ENCODE results near the gene CHCHD3.

CHCHD3 gene

DNA sequence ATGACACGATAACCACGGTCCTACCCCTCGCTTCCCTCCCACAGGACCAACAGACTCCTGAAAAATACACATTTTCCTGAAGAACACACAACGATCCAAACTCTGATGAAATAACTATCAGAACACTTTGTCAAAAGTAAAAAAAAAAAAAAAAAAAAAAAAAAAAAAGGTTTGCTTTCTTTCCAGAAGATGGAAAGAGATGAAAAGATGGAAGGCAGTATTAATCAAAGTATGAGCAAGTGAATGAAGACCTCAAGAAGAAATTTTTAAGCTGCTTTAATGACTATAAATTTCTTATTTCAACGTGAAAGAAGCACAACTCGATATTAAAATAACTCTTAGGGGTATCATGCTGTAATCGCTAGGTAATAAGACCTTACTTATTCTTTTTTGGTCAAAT, 202.3 kb downstream of the CHCHD3 start:
- Histone ChIP-seq H3K27me3 (ENCODE audit: control insufficient read depth in 2 of 2, insufficient read depth in 2 of 2, low read length in 2 of 2) (no peaks in the 10 kb centered on the region), H3K4me1 (ENCODE audit: control insufficient read depth in 2 of 2, insufficient read depth in 2 of 2, low read length in 2 of 2) (peaks cover 0 to 9% of the 10 kb centered on the region in 2 donors), H3K9me3 (ENCODE audit: control insufficient read depth in 2 of 2, low read length in 2 of 2) (no peaks in the 10 kb centered on the region), H3K27ac (ENCODE audit: low read depth in 2 of 2, low read length in 2 of 2) (no peak overlapping the region), H3K36me3 (ENCODE audit: control insufficient read depth in 2 of 2, insufficient read depth in 2 of 2, low read length in 2 of 2) (peaks cover 0 to 6% of the 10 kb centered on the region in 2 donors), H3K4me3 (ENCODE audit: low read length in 2 of 2) (no peak overlapping the region), H3K9ac (ENCODE audit: low read depth in 1 of 2, low read length in 2 of 2) (no peak overlapping the region)

DNA sequence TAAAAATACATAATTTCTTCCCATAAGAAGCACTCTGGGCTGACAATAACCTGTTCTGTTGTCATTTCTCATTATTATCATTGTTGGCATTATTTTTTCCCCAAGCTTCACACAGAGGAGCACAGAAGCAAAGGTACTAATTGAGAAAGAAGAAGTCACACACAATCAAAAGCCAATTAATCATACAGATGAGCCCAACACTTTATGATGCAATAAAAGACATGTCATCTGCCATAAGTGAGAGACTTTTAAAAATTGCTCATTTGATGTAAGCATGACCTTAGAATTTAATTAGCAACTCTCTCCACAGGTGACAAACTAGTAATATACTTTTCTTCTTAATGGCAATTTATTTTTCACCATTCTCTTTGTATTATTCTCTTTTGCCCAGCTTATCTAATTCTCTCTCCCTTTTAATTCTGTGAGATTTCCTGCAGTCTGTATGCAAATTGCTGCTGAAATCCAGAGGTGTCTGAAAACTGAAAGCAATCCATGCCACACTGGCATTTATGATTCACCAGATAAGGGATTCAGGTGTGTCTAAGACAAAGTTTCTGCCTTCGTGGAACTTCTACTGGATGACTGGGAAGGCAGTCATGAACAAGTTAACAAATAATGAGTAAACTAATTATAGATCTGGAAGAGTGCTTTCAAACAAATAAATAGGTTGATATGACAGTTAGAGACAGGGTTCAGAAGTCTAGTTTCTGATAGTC, 203.5 kb downstream of the CHCHD3 start:
- Histone ChIP-seq H3K9ac (ENCODE audit: low read depth in 1 of 2, low read length in 2 of 2) (no peak overlapping the region), H3K9me3 (ENCODE audit: control insufficient read depth in 2 of 2, low read length in 2 of 2) (no peaks in the 10 kb centered on the region), H3K4me3 (ENCODE audit: low read length in 2 of 2) (no peak overlapping the region), H3K27me3 (ENCODE audit: control insufficient read depth in 2 of 2, insufficient read depth in 2 of 2, low read length in 2 of 2) (no peaks in the 10 kb centered on the region), H3K4me1 (ENCODE audit: control insufficient read depth in 2 of 2, insufficient read depth in 2 of 2, low read length in 2 of 2) (peaks cover 0 to 9% of the 10 kb centered on the region in 2 donors), H3K36me3 (ENCODE audit: control insufficient read depth in 2 of 2, insufficient read depth in 2 of 2, low read length in 2 of 2) (peaks cover 0 to 2% of the 10 kb centered on the region in 2 donors), H3K27ac (ENCODE audit: low read depth in 2 of 2, low read length in 2 of 2) (no peak overlapping the region)

- Histone ChIP-seq H3K4me3 (ENCODE audit: low read length in 2 of 2) (no peak overlapping the region), H3K9me3 (ENCODE audit: control insufficient read depth in 2 of 2, low read length in 2 of 2) (no peaks in the 10 kb centered on the region), H3K27me3 (ENCODE audit: control insufficient read depth in 2 of 2, insufficient read depth in 2 of 2, low read length in 2 of 2) (no peaks in the 10 kb centered on the region), H3K4me1 (ENCODE audit: control insufficient read depth in 2 of 2, insufficient read depth in 2 of 2, low read length in 2 of 2) (peaks cover 0 to 4% of the 10 kb centered on the region in 2 donors), H3K9ac (ENCODE audit: low read depth in 1 of 2, low read length in 2 of 2) (no peak overlapping the region), H3K36me3 (ENCODE audit: control insufficient read depth in 2 of 2, insufficient read depth in 2 of 2, low read length in 2 of 2) (peaks cover 0 to 2% of the 10 kb centered on the region in 2 donors), H3K27ac (ENCODE audit: low read depth in 2 of 2, low read length in 2 of 2) (no peak overlapping the region)
Observed at GRCh38 chr7:132877573-132877972, 204.3 kb downstream of the CHCHD3 start.

DNA sequence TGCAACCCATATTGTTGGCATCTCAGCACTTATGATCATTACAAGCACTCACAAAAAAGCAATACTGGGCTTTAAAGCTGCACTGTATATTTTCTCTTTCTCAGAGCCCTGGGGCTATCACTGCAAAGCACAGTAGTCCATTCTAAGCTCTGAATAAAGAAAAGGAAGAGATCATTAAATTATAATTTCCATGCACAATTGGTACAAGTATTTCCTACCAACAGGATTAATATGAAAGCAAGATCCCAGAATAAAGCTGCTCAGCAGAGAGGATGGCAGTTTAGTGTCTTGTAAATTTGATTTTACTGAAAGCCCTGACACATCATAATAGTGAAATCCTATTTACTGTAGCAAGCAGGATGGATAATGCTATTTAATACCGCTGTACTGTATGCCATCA, 205.3 kb downstream of the CHCHD3 start:
- H3K9ac ChIP-seq (ENCODE audit: low read depth in 1 of 2, low read length in 2 of 2) = no peak overlapping the region
- no peak overlapping the region for H3K4me3 ChIP-seq (ENCODE audit: low read length in 2 of 2)
- no peaks in the 10 kb centered on the region for H3K27me3 ChIP-seq (ENCODE audit: control insufficient read depth in 2 of 2, insufficient read depth in 2 of 2, low read length in 2 of 2)
- no peaks in the 10 kb centered on the region for H3K9me3 ChIP-seq (ENCODE audit: control insufficient read depth in 2 of 2, low read length in 2 of 2)
- H3K36me3 ChIP-seq (ENCODE audit: control insufficient read depth in 2 of 2, insufficient read depth in 2 of 2, low read length in 2 of 2) = peaks cover 0 to 2% of the 10 kb centered on the region in 2 donors
- no peak overlapping the region for H3K27ac ChIP-seq (ENCODE audit: low read depth in 2 of 2, low read length in 2 of 2)
- H3K4me1 ChIP-seq (ENCODE audit: control insufficient read depth in 2 of 2, insufficient read depth in 2 of 2, low read length in 2 of 2) = peaks cover 0 to 4% of the 10 kb centered on the region in 2 donors

GRCh38 chr7:132872034-132872433, 209.9 kb downstream of the CHCHD3 start:
- H3K36me3 ChIP-seq (ENCODE audit: control insufficient read depth in 2 of 2, insufficient read depth in 2 of 2, low read length in 2 of 2) = peaks cover 0 to 2% of the 10 kb centered on the region in 2 donors
- no peaks in the 10 kb centered on the region for H3K9me3 ChIP-seq (ENCODE audit: control insufficient read depth in 2 of 2, low read length in 2 of 2)
- no peaks in the 10 kb centered on the region for H3K27me3 ChIP-seq (ENCODE audit: control insufficient read depth in 2 of 2, insufficient read depth in 2 of 2, low read length in 2 of 2)
- H3K27ac ChIP-seq (ENCODE audit: low read depth in 2 of 2, low read length in 2 of 2) = no peak overlapping the region
- no peaks in the 10 kb centered on the region for H3K4me1 ChIP-seq (ENCODE audit: control insufficient read depth in 2 of 2, insufficient read depth in 2 of 2, low read length in 2 of 2)
- no peak overlapping the region for H3K9ac ChIP-seq (ENCODE audit: low read depth in 1 of 2, low read length in 2 of 2)
- no peak overlapping the region for H3K4me3 ChIP-seq (ENCODE audit: low read length in 2 of 2)

GRCh38 chr7:132871419-132871818, 210.5 kb downstream of the CHCHD3 start:
- H3K9ac ChIP-seq (ENCODE audit: low read depth in 1 of 2, low read length in 2 of 2) = no peak overlapping the region
- H3K36me3 ChIP-seq (ENCODE audit: control insufficient read depth in 2 of 2, insufficient read depth in 2 of 2, low read length in 2 of 2) = peaks cover 0 to 2% of the 10 kb centered on the region in 2 donors
- no peaks in the 10 kb centered on the region for H3K27me3 ChIP-seq (ENCODE audit: control insufficient read depth in 2 of 2, insufficient read depth in 2 of 2, low read length in 2 of 2)
- no peaks in the 10 kb centered on the region for H3K4me1 ChIP-seq (ENCODE audit: control insufficient read depth in 2 of 2, insufficient read depth in 2 of 2, low read length in 2 of 2)
- no peak overlapping the region for H3K27ac ChIP-seq (ENCODE audit: low read depth in 2 of 2, low read length in 2 of 2)
- no peak overlapping the region for H3K4me3 ChIP-seq (ENCODE audit: low read length in 2 of 2)
- no peaks in the 10 kb centered on the region for H3K9me3 ChIP-seq (ENCODE audit: control insufficient read depth in 2 of 2, low read length in 2 of 2)

- Histone ChIP-seq H3K4me3 (ENCODE audit: low read length in 2 of 2) (no peak overlapping the region), H3K36me3 (ENCODE audit: control insufficient read depth in 2 of 2, insufficient read depth in 2 of 2, low read length in 2 of 2) (no peaks in the 10 kb centered on the region), H3K9ac (ENCODE audit: low read depth in 1 of 2, low read length in 2 of 2) (no peak overlapping the region)
Observed at GRCh38 chr7:132869166-132869861, 212.6 kb downstream of the CHCHD3 start.

GRCh38 chr7:132866551-132866950, 215.3 kb downstream of the CHCHD3 start:
- Histone ChIP-seq H3K9me3 (ENCODE audit: control insufficient read depth in 2 of 2, low read length in 2 of 2) (no peaks in the 10 kb centered on the region), H3K4me3 (ENCODE audit: low read length in 2 of 2) (no peak overlapping the region), H3K27me3 (ENCODE audit: control insufficient read depth in 2 of 2, insufficient read depth in 2 of 2, low read length in 2 of 2) (no peaks in the 10 kb centered on the region), H3K27ac (ENCODE audit: low read depth in 2 of 2, low read length in 2 of 2) (no peak overlapping the region), H3K4me1 (ENCODE audit: control insufficient read depth in 2 of 2, insufficient read depth in 2 of 2, low read length in 2 of 2) (no peaks in the 10 kb centered on the region), H3K36me3 (ENCODE audit: control insufficient read depth in 2 of 2, insufficient read depth in 2 of 2, low read length in 2 of 2) (peaks cover 0 to 5% of the 10 kb centered on the region in 2 donors), H3K9ac (ENCODE audit: low read depth in 1 of 2, low read length in 2 of 2) (no peak overlapping the region)

More at GRCh38 chr7:132869166-132869861, 212.6 kb downstream of the CHCHD3 start:
- H3K9me3 ChIP-seq (ENCODE audit: control insufficient read depth in 2 of 2, low read length in 2 of 2) = no peaks in the 10 kb centered on the region
- no peaks in the 10 kb centered on the region for H3K27me3 ChIP-seq (ENCODE audit: control insufficient read depth in 2 of 2, insufficient read depth in 2 of 2, low read length in 2 of 2)
- H3K4me1 ChIP-seq (ENCODE audit: control insufficient read depth in 2 of 2, insufficient read depth in 2 of 2, low read length in 2 of 2) = no peaks in the 10 kb centered on the region
- no peak overlapping the region for H3K27ac ChIP-seq (ENCODE audit: low read depth in 2 of 2, low read length in 2 of 2)

GRCh38 chr7:132866144-132866531, 215.8 kb downstream of the CHCHD3 start:
- Histone ChIP-seq H3K36me3 (ENCODE audit: control insufficient read depth in 2 of 2, insufficient read depth in 2 of 2, low read length in 2 of 2) (peaks cover 0 to 5% of the 10 kb centered on the region in 2 donors), H3K4me3 (ENCODE audit: low read length in 2 of 2) (no peak overlapping the region), H3K9ac (ENCODE audit: low read depth in 1 of 2, low read length in 2 of 2) (no peak overlapping the region), H3K27ac (ENCODE audit: low read depth in 2 of 2, low read length in 2 of 2) (no peak overlapping the region), H3K4me1 (ENCODE audit: control insufficient read depth in 2 of 2, insufficient read depth in 2 of 2, low read length in 2 of 2) (no peaks in the 10 kb centered on the region), H3K9me3 (ENCODE audit: control insufficient read depth in 2 of 2, low read length in 2 of 2) (no peaks in the 10 kb centered on the region), H3K27me3 (ENCODE audit: control insufficient read depth in 2 of 2, insufficient read depth in 2 of 2, low read length in 2 of 2) (no peaks in the 10 kb centered on the region)

DNA sequence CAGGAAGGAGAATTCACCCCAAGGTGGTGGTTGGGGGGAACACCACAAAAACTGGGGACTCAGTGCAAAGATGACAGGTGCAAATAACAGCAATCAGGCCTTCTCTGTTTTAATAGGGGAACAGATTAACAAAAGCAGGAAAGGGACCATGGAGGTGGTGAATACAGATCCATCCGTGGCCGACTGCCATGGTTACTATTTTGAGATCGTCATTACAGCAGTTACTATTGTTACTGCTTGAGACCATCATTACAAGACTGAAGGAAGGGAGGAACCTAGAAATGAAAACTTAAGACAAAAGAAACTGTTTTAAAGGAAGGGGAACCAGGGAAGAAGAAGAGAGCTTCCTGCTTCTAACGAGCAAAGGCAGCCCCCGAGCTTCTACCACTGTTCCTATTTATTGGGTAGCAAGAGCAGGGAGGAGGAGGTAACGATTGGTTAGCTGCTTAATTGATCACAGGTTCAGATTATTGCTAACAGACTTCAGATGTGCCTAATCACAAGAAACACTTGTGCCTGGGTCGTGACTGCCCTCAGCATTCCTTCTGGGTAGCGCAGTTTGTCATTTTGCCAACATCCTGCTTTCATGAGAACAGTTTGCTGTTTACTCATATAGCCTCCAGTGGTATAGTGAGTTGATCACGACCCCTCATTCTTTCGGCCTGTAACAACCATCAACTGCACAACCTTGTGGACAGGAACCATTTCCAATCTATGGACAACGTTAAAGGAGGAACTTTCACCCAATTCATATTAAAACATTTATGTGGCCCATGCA, 216.3 kb downstream of the CHCHD3 start:
- Histone ChIP-seq H3K36me3 (ENCODE audit: control insufficient read depth in 2 of 2, insufficient read depth in 2 of 2, low read length in 2 of 2) (peaks cover 0 to 5% of the 10 kb centered on the region in 2 donors), H3K9ac (ENCODE audit: low read depth in 1 of 2, low read length in 2 of 2) (no peak overlapping the region), H3K9me3 (ENCODE audit: control insufficient read depth in 2 of 2, low read length in 2 of 2) (no peaks in the 10 kb centered on the region), H3K4me1 (ENCODE audit: control insufficient read depth in 2 of 2, insufficient read depth in 2 of 2, low read length in 2 of 2) (no peaks in the 10 kb centered on the region), H3K27ac (ENCODE audit: low read depth in 2 of 2, low read length in 2 of 2) (no peak overlapping the region), H3K27me3 (ENCODE audit: control insufficient read depth in 2 of 2, insufficient read depth in 2 of 2, low read length in 2 of 2) (no peaks in the 10 kb centered on the region), H3K4me3 (ENCODE audit: low read length in 2 of 2) (no peak overlapping the region)

Measured in mucosa of rectum (tissue), 2 donors.